ENCODE results near the gene SPSB1. TPM values are rescaled to one million over a fixed set of nuclear protein-coding genes. Genes with fewer than 3 reads are reported as not detected.

Gene SPSB1
- total and polyA plus RNA-seq, 10 donors = 1.3 to 7.9 (median 4.1) TPM

- Histone ChIP-seq H3K4me1 (peaks cover 0 to 6% (median 0%) of the 10 kb centered on the region in 6 donors), H3K27me3 (replicated peaks in 1 of 7) (no peaks in the 10 kb centered on the region), H3K27ac (no peak overlapping the region), H3K36me3 (no peaks in the 10 kb centered on the region), H3K4me3 (no peak overlapping the region), H3K9me3 (no peaks in the 10 kb centered on the region)
- intact Hi-C loops (cut with DNase I; ENCODE audit: low total_unique reads) = no loop called here
- DNase-seq = no peak
- TF ChIP-seq POLR2AphosphoS5 (IDR thresholded peaks at IDR 0.05) = no peak
- TF ChIP-seq POLR2A (IDR thresholded peaks at IDR 0.05) = no peak
- TF ChIP-seq CTCF (IDR thresholded peaks at IDR 0.05 in 8 of 11, conservative IDR thresholded peaks at IDR 0.05 in 3 of 11) = no peak
- 39 to 55% (median 50%) methylated on average over 7 of the region's 7 CpGs for WGBS, 5 donors
These were observed 113.4 kb downstream of the SPSB1 start for GRCh38 chr1:9406111-9406510.

GRCh38 chr1:9410737-9411297, 118.1 kb downstream of the SPSB1 start:
- Histone ChIP-seq H3K27ac (peak overlapping the region in 1 of 8 donors; percentile 33), H3K4me1 (peaks cover 11 to 41% (median 27%) of the 10 kb centered on the region in 6 donors), H3K4me3 (no peak overlapping the region), H3K9me3 (no peaks in the 10 kb centered on the region), H3K27me3 (replicated peaks in 1 of 7) (no peaks in the 10 kb centered on the region), H3K36me3 (no peaks in the 10 kb centered on the region)
- 28 to 38% (median 31%) methylated on average over 7 of the region's 7 CpGs for WGBS, 5 donors
- intact Hi-C loops (cut with DNase I; ENCODE audit: low total_unique reads) = no loop called here
- no peak for DNase-seq
- TF ChIP-seq CTCF (IDR thresholded peaks at IDR 0.05 in 8 of 11, conservative IDR thresholded peaks at IDR 0.05 in 3 of 11) (no peak), POLR2AphosphoS5 (IDR thresholded peaks at IDR 0.05) (no peak), POLR2A (IDR thresholded peaks at IDR 0.05) (no peak)

- 21 to 27% (median 23%) methylated on average over 13 to 17 of the region's 17 CpGs for WGBS, 5 donors
- Histone ChIP-seq H3K36me3 (no peaks in the 10 kb centered on the region), H3K4me1 (peaks cover 11 to 55% (median 30%) of the 10 kb centered on the region in 6 donors), H3K27ac (peak overlapping the region; percentile 39 to 86 (median 80)), H3K27me3 (replicated peaks in 1 of 7) (peaks cover 0 to 3% (median 0%) of the 10 kb centered on the region in 7 donors), H3K4me3 (peak overlapping the region in 1 of 8 donors; percentile 44), H3K9me3 (no peaks in the 10 kb centered on the region)
- intact Hi-C loops (cut with DNase I; ENCODE audit: low total_unique reads) = no loop called here
- DNase-seq = peak; percentile 86
- TF ChIP-seq POLR2AphosphoS5 (IDR thresholded peaks at IDR 0.05) (peak in 2 of 3 donors; percentile 41 to 57), POLR2A (IDR thresholded peaks at IDR 0.05) (no peak)
These were observed 120.6 kb downstream of the SPSB1 start for GRCh38 chr1:9413071-9413876.

- WGBS, 5 donors = 60 to 69% (median 65%) methylated on average over 4 of the region's 4 CpGs
- intact Hi-C loops (cut with DNase I; ENCODE audit: low total_unique reads) = no loop called here
- H3K36me3 ChIP-seq = no peaks in the 10 kb centered on the region
- peaks cover 11 to 58% (median 30%) of the 10 kb centered on the region in 6 donors for H3K4me1 ChIP-seq
- peaks cover 0 to 3% (median 0%) of the 10 kb centered on the region in 7 donors for H3K27me3 ChIP-seq (replicated peaks in 1 of 7)
- H3K9me3 ChIP-seq = no peaks in the 10 kb centered on the region
- TF ChIP-seq POLR2AphosphoS5 (IDR thresholded peaks at IDR 0.05) (peak in 1 of 3 donors; percentile 63), CTCF (IDR thresholded peaks at IDR 0.05 in 8 of 11, conservative IDR thresholded peaks at IDR 0.05 in 3 of 11) (no peak), POLR2A (IDR thresholded peaks at IDR 0.05) (no peak)
- H3K4me3 ChIP-seq = peak overlapping the region in 1 of 8 donors; percentile 44
- H3K27ac ChIP-seq = peak overlapping the region; percentile 39 to 86 (median 80)
- DNase-seq = no peak
These were observed 121.2 kb downstream of the SPSB1 start for GRCh38 chr1:9413877-9414213.

All from spleen (tissue), 11 donors.